K562 (cell line): ENCODE measurements around the gene AFAP1.

Source experiments
- FOXM1 ChIP-seq, 2 experiments: fragments of 450-650 bp in 1 of 2; sonication (generic) in 1 of 2; formaldehyde crosslinking in 1 of 2; IDR thresholded peaks; 2 replicates each; pipeline versions ENCODE4 v1.6.1 to v1.9.0; 2017 to 2022; ENCODE audit warnings: low read depth in 2 of 2, mild to moderate bottlenecking in 2 of 2, missing genetic modification reagents in 1 of 2, moderate library complexity in 1 of 2
- TF ChIP-seq, protein P1 (sequence below), 3 experiments: IDR thresholded peaks in 2 of 3; conservative IDR thresholded peaks in 1 of 3; 2 replicates each; pipeline ENCODE4 v1.5.1; 2011 to 2012; ENCODE audit warnings: low read length in 3 of 3, mild to moderate bottlenecking in 3 of 3, control low read depth in 2 of 3, improper control_type of control experiment in 1 of 3, inconsistent platforms in 1 of 3, low read depth in 1 of 3, mixed read lengths in 1 of 3, moderate library complexity in 1 of 3; ENCODE audit not compliant: insufficient read depth in 2 of 3

DNA sequence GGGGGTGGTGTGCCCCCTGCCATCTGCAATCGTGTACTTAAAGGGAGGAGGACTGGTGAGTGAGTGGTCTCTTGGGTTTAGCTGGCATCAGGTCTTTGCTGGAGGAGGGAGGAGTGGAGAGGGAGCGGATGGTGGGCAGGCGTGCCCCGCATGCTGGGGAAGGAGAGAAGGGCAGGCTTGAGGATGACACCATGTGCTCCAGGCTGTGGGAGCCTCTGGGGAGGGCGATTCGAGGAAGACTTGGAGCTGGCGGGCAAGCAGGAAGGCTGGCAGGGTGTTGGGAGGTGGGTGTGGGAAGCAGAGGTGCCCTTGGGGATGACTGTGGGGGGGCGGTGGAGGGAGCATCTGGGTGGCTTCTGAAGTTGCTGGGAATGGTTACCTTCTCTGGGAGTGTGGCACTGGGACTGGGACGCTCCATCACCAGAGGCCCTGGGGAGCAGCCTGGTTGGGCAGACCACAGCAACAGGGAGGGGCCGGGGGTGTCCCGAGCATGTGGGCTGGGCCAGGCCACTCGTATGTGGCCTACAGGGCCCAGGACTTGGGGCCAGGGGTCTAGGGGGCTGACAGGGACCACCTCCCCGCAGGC lies 30.8 kb upstream of the AFAP1 start:
- TF ChIP-seq FOXM1 (IDR thresholded peaks at IDR 0.05; ENCODE audit: low read depth) (no peak), FOXM1 (CRISPR knock-in tag; IDR thresholded peaks at IDR 0.05; ENCODE audit: low read depth) (no peak)
- TF ChIP-seq, protein P1, sequence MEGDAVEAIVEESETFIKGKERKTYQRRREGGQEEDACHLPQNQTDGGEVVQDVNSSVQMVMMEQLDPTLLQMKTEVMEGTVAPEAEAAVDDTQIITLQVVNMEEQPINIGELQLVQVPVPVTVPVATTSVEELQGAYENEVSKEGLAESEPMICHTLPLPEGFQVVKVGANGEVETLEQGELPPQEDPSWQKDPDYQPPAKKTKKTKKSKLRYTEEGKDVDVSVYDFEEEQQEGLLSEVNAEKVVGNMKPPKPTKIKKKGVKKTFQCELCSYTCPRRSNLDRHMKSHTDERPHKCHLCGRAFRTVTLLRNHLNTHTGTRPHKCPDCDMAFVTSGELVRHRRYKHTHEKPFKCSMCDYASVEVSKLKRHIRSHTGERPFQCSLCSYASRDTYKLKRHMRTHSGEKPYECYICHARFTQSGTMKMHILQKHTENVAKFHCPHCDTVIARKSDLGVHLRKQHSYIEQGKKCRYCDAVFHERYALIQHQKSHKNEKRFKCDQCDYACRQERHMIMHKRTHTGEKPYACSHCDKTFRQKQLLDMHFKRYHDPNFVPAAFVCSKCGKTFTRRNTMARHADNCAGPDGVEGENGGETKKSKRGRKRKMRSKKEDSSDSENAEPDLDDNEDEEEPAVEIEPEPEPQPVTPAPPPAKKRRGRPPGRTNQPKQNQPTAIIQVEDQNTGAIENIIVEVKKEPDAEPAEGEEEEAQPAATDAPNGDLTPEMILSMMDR (IDR thresholded peaks at IDR 0.05 in 2 of 3, conservative IDR thresholded peaks at IDR 0.05 in 1 of 3; ENCODE audit: insufficient read depth in 2 of 3, low read depth in 1 of 3, low read length in 3 of 3): no peak
